ENCODE results near the gene NPNT. TPM values are rescaled to one million over a fixed set of nuclear protein-coding genes. Genes with fewer than 3 reads are reported as not detected.

NPNT gene
- total and polyA plus RNA-seq, 9 donors: 102 to 146 (median 116) TPM

GRCh38 chr4:105871997-105872396 is 23.3 kb upstream of the NPNT start:
- H3K9me3 ChIP-seq (replicated peaks; ENCODE audit: control insufficient read depth, low read depth, low read length): no peaks in the 10 kb centered on the region
- H3K4me1 ChIP-seq (ENCODE audit: control insufficient read depth, insufficient read depth, low read length): no peaks in the 10 kb centered on the region
- H3K27me3 ChIP-seq (ENCODE audit: control insufficient read depth, insufficient read depth, low read length): no peaks in the 10 kb centered on the region
- H3K4me3 ChIP-seq (ENCODE audit: low read length): no peak overlapping the region
- no peak for DNase-seq
- no peak overlapping the region for H3K27ac ChIP-seq (ENCODE audit: low read length)
- no peaks in the 10 kb centered on the region for H3K36me3 ChIP-seq (ENCODE audit: control insufficient read depth, insufficient read depth, low read length)
- WGBS (ENCODE audit: insufficient coverage): no CpG with 5 or more reads among the region's 2 CpGs

GRCh38 chr4:105875233-105875632 is 20.0 kb upstream of the NPNT start:
- Histone ChIP-seq H3K27me3 (ENCODE audit: control insufficient read depth, insufficient read depth, low read length) (no peaks in the 10 kb centered on the region), H3K27ac (ENCODE audit: low read length) (no peak overlapping the region), H3K9me3 (replicated peaks; ENCODE audit: control insufficient read depth, low read depth, low read length) (no peaks in the 10 kb centered on the region), H3K36me3 (ENCODE audit: control insufficient read depth, insufficient read depth, low read length) (no peaks in the 10 kb centered on the region), H3K4me1 (ENCODE audit: control insufficient read depth, insufficient read depth, low read length) (no peaks in the 10 kb centered on the region), H3K4me3 (ENCODE audit: low read length) (no peak overlapping the region)
- no peak for DNase-seq

DNA sequence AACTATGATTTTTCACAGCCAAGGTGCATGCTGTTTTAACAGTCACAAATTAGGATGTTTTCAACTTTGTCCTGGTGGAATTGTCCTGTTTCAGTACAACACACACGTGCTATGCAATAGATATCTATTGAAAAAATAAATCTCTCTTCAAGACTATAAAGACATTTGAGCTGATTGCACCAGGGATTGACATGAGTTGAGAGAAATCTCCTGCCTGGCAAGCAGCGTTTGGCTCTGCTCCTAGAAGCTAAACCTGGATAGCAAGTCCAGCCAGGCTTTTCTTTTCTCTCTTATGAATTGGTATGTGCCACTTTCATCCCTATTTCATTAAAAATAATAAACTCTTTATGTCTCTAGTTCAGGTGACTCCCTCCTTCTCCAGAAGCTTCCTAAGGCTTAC is 16.6 kb upstream of the NPNT start:
- H3K4me3 ChIP-seq (ENCODE audit: low read length): no peak overlapping the region
- WGBS (ENCODE audit: insufficient coverage): no CpG with 5 or more reads among the region's 2 CpGs
- DNase-seq: no peak
- no peaks in the 10 kb centered on the region for H3K9me3 ChIP-seq (replicated peaks; ENCODE audit: control insufficient read depth, low read depth, low read length)
- H3K4me1 ChIP-seq (ENCODE audit: control insufficient read depth, insufficient read depth, low read length): no peaks in the 10 kb centered on the region
- H3K36me3 ChIP-seq (ENCODE audit: control insufficient read depth, insufficient read depth, low read length): no peaks in the 10 kb centered on the region
- H3K27ac ChIP-seq (ENCODE audit: low read length): no peak overlapping the region
- no peaks in the 10 kb centered on the region for H3K27me3 ChIP-seq (ENCODE audit: control insufficient read depth, insufficient read depth, low read length)

- Histone ChIP-seq H3K36me3 (ENCODE audit: control insufficient read depth, insufficient read depth, low read length) (no peaks in the 10 kb centered on the region), H3K4me3 (ENCODE audit: low read length) (no peak overlapping the region), H3K27ac (ENCODE audit: low read length) (no peak overlapping the region), H3K4me1 (ENCODE audit: control insufficient read depth, insufficient read depth, low read length) (no peaks in the 10 kb centered on the region), H3K27me3 (ENCODE audit: control insufficient read depth, insufficient read depth, low read length) (no peaks in the 10 kb centered on the region), H3K9me3 (replicated peaks; ENCODE audit: control insufficient read depth, low read depth, low read length) (no peaks in the 10 kb centered on the region)
- WGBS (ENCODE audit: insufficient coverage): no CpG with 5 or more reads among the region's 2 CpGs
- no peak for DNase-seq
Observed at GRCh38 chr4:105887508-105887907, 7.8 kb upstream of the NPNT start.

GRCh38 chr4:105895583-105896460 is 551 bp downstream of the NPNT start:
- Histone ChIP-seq H3K27me3 (ENCODE audit: control insufficient read depth, insufficient read depth, low read length) (peaks cover 29% of the 10 kb centered on the region), H3K4me3 (ENCODE audit: low read length) (peak overlapping the region; percentile 61), H3K4me1 (ENCODE audit: control insufficient read depth, insufficient read depth, low read length) (peaks cover 10% of the 10 kb centered on the region), H3K27ac (ENCODE audit: low read length) (peak overlapping the region; percentile 78), H3K9me3 (replicated peaks; ENCODE audit: control insufficient read depth, low read depth, low read length) (no peaks in the 10 kb centered on the region), H3K36me3 (ENCODE audit: control insufficient read depth, insufficient read depth, low read length) (no peaks in the 10 kb centered on the region)
- WGBS (ENCODE audit: insufficient coverage): 1% methylated on average over 79 of the region's 84 CpGs
- peak; percentile 33 for DNase-seq

GRCh38 chr4:105896461-105896942 is 1.2 kb downstream of the NPNT start:
- 2% methylated on average over 19 of the region's 22 CpGs for WGBS (ENCODE audit: insufficient coverage)
- peak overlapping the region; percentile 61 for H3K4me3 ChIP-seq (ENCODE audit: low read length)
- H3K27ac ChIP-seq (ENCODE audit: low read length): no peak overlapping the region
- peaks cover 29% of the 10 kb centered on the region for H3K27me3 ChIP-seq (ENCODE audit: control insufficient read depth, insufficient read depth, low read length)
- no peaks in the 10 kb centered on the region for H3K9me3 ChIP-seq (replicated peaks; ENCODE audit: control insufficient read depth, low read depth, low read length)
- no peak for DNase-seq
- H3K36me3 ChIP-seq (ENCODE audit: control insufficient read depth, insufficient read depth, low read length): no peaks in the 10 kb centered on the region
- H3K4me1 ChIP-seq (ENCODE audit: control insufficient read depth, insufficient read depth, low read length): peaks cover 10% of the 10 kb centered on the region

DNA sequence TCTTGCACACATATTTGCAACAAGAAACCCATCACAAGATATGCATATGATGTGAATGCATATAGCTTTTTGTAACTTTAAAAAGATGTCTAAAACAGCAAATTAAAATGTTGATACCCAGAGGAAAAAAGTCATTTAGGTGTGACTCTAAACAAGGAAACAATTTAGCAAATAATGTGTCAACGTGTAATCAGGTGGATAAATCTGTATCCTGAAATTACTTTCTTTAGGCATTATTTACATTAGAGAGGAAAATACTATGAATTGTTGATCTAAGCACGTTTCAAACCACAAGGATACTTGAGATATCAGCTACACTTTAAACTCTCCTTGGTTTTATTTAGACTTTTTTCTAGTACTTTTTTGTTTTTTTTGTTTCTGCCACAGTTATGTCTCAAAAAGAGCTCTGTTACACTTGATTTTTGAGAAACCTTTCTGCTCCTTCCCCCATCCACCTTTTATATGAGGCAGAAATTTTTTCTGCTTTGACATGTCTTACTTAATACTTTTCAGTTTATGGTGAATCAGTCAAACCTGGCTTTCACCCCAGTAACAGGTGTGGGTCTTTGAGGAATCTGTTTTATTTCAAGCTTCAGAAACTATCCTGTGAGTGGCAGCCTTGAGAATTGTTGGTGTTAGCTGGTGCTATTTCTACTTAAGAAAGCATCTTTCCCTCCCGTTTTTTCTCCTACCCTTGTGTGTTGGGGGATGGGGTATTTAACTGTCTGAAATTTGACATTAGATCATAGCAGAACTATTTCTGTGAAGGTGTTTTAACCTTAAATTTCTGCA is 1.9 kb downstream of the NPNT start:
- Histone ChIP-seq H3K4me1 (ENCODE audit: control insufficient read depth, insufficient read depth, low read length) (peaks cover 10% of the 10 kb centered on the region), H3K36me3 (ENCODE audit: control insufficient read depth, insufficient read depth, low read length) (no peaks in the 10 kb centered on the region), H3K4me3 (ENCODE audit: low read length) (no peak overlapping the region), H3K27ac (ENCODE audit: low read length) (no peak overlapping the region), H3K9me3 (replicated peaks; ENCODE audit: control insufficient read depth, low read depth, low read length) (no peaks in the 10 kb centered on the region), H3K27me3 (ENCODE audit: control insufficient read depth, insufficient read depth, low read length) (peaks cover 29% of the 10 kb centered on the region)
- no CpG with 5 or more reads among the region's 3 CpGs for WGBS (ENCODE audit: insufficient coverage)
- no peak for DNase-seq

- no CpG with 5 or more reads among the region's 2 CpGs for WGBS (ENCODE audit: insufficient coverage)
- DNase-seq: no peak
- H3K27me3 ChIP-seq (ENCODE audit: control insufficient read depth, insufficient read depth, low read length): peaks cover 18% of the 10 kb centered on the region
- H3K4me1 ChIP-seq (ENCODE audit: control insufficient read depth, insufficient read depth, low read length): peaks cover 9% of the 10 kb centered on the region
- H3K27ac ChIP-seq (ENCODE audit: low read length): no peak overlapping the region
- H3K4me3 ChIP-seq (ENCODE audit: low read length): no peak overlapping the region
- no peaks in the 10 kb centered on the region for H3K9me3 ChIP-seq (replicated peaks; ENCODE audit: control insufficient read depth, low read depth, low read length)
- H3K36me3 ChIP-seq (ENCODE audit: control insufficient read depth, insufficient read depth, low read length): no peaks in the 10 kb centered on the region
Observed at GRCh38 chr4:105900541-105900940, 5.3 kb downstream of the NPNT start.

- H3K4me1 ChIP-seq (ENCODE audit: control insufficient read depth, insufficient read depth, low read length): no peaks in the 10 kb centered on the region
- no peak overlapping the region for H3K27ac ChIP-seq (ENCODE audit: low read length)
- no peaks in the 10 kb centered on the region for H3K9me3 ChIP-seq (replicated peaks; ENCODE audit: control insufficient read depth, low read depth, low read length)
- peaks cover 6% of the 10 kb centered on the region for H3K27me3 ChIP-seq (ENCODE audit: control insufficient read depth, insufficient read depth, low read length)
- no peaks in the 10 kb centered on the region for H3K36me3 ChIP-seq (ENCODE audit: control insufficient read depth, insufficient read depth, low read length)
- no CpG with 5 or more reads among the region's 2 CpGs for WGBS (ENCODE audit: insufficient coverage)
- no peak overlapping the region for H3K4me3 ChIP-seq (ENCODE audit: low read length)
- DNase-seq: no peak
Observed at GRCh38 chr4:105902550-105903262, 7.4 kb downstream of the NPNT start.

DNA sequence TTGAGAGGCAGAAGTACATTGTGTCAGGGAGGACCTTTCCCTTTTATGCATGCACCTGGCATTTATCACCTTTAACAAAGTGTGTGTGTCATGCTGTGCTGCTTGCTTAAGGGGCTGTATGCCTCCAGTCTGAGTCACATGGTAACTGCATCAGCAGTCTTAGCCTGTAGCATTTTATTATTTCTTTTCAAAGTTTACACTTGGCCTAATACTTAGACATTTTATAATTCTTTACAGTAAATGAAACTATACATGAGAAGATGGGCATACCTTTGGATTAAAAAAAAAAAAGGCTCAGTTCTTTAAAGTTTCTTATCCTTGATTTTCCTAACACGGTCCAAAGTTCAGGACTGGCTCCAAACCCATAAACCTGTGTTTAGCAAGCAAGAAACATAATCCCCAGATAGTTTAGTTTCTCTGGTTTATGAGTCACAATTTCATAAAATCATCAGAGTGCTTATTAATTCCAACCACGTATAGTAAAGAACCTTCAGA is 14.6 kb downstream of the NPNT start:
- Histone ChIP-seq H3K27ac (ENCODE audit: low read length) (no peak overlapping the region), H3K4me3 (ENCODE audit: low read length) (no peak overlapping the region), H3K9me3 (replicated peaks; ENCODE audit: control insufficient read depth, low read depth, low read length) (no peaks in the 10 kb centered on the region), H3K4me1 (ENCODE audit: control insufficient read depth, insufficient read depth, low read length) (no peaks in the 10 kb centered on the region), H3K36me3 (ENCODE audit: control insufficient read depth, insufficient read depth, low read length) (no peaks in the 10 kb centered on the region), H3K27me3 (ENCODE audit: control insufficient read depth, insufficient read depth, low read length) (no peaks in the 10 kb centered on the region)
- WGBS (ENCODE audit: insufficient coverage): no CpG with 5 or more reads among the region's 2 CpGs
- no peak for DNase-seq
